ENCODE measurements around the gene MMP11.

Gene MMP11

DNA sequence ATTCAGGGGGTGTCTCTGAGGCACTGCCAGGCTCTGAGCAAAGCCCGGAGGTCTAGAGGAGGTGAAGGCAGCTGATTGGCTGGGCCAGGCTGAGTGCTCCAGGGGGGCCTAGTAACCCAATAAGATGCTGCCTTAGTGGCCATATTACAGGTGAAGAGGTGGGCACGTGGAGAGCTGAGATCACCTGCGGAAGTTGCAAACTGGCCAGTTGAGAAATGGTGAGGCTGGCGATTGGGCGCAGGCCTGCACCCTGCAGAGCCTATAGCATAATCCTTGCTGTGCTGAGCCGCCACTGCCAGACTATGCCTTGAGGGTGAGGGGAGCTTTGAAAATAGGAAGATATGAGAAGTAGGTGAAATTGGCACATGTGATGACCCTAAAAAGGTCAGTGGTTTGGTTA is 44.5 kb downstream of the MMP11 start:
- Histone ChIP-seq H3K27me3 (ENCODE audit: control insufficient read depth in 1 of 2, insufficient read depth in 2 of 2, low read length in 2 of 2) (no peaks in the 10 kb centered on the region), H3K36me3 (ENCODE audit: control insufficient read depth in 1 of 2, insufficient read depth in 2 of 2, low read length in 2 of 2) (peaks cover 18 to 58% of the 10 kb centered on the region in 2 donors), H3K9ac (ENCODE audit: low read depth in 1 of 2, low read length in 2 of 2) (no peak overlapping the region), H3K27ac (ENCODE audit: low read depth, low read length) (no peak overlapping the region), H3K4me3 (ENCODE audit: low read depth in 1 of 2, low read length in 2 of 2) (no peak overlapping the region), H3K9me3 (ENCODE audit: control insufficient read depth in 1 of 2, low read length in 2 of 2) (no peaks in the 10 kb centered on the region), H3K4me1 (ENCODE audit: control insufficient read depth in 1 of 2, insufficient read depth in 2 of 2, low read length in 2 of 2) (no peaks in the 10 kb centered on the region)

DNA sequence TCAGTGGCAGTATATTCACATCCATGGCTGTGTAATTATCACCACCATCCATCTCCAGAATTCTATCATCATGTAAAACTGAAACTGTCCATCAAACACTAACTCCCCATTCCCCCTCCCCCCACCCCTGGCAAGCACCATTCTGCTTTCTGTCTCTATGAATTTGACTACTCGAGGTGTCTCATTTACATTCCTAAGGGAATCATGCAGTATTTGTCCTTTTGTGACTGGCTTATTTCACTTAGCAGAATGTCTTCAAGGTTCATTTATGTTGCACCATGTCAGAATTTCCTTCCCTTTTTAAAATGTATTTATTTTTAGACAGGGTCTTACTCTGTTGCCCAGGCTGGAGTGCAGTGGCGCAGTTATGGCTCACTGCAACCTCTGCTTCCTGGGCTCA is 45.9 kb downstream of the MMP11 start:
- H3K27me3 ChIP-seq (ENCODE audit: control insufficient read depth in 1 of 2, insufficient read depth in 2 of 2, low read length in 2 of 2) = no peaks in the 10 kb centered on the region
- peaks cover 22 to 72% of the 10 kb centered on the region in 2 donors for H3K36me3 ChIP-seq (ENCODE audit: control insufficient read depth in 1 of 2, insufficient read depth in 2 of 2, low read length in 2 of 2)
- H3K4me3 ChIP-seq (ENCODE audit: low read depth in 1 of 2, low read length in 2 of 2) = no peak overlapping the region
- H3K9ac ChIP-seq (ENCODE audit: low read depth in 1 of 2, low read length in 2 of 2) = no peak overlapping the region
- no peak overlapping the region for H3K27ac ChIP-seq (ENCODE audit: low read depth, low read length)
- no peaks in the 10 kb centered on the region for H3K4me1 ChIP-seq (ENCODE audit: control insufficient read depth in 1 of 2, insufficient read depth in 2 of 2, low read length in 2 of 2)
- H3K9me3 ChIP-seq (ENCODE audit: control insufficient read depth in 1 of 2, low read length in 2 of 2) = no peaks in the 10 kb centered on the region

DNA sequence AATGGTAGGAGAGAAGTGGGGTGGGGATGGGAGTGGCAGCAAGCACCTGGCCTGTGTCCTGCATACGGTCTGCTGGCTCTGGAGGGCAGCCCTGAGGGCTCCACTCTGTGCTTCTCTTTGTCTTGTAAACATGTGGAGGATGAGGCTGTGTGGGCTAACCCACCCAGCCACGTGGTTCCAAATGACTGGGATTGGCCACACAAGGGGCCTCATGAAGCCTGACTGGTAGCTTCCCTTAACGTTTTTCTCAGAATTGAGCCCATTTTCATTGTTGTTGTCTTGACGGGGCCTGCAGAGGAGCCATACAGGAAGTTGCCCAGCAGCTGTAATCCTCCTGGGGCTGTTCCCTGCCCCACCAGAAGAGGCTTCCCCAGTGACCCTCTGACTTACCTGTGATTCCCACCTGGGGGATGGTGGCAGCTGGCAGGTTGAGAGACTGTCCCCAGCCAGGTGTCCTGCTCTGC is 48.1 kb downstream of the MMP11 start:
- Histone ChIP-seq H3K9ac (ENCODE audit: low read depth in 1 of 2, low read length in 2 of 2) (no peak overlapping the region), H3K36me3 (ENCODE audit: control insufficient read depth in 1 of 2, insufficient read depth in 2 of 2, low read length in 2 of 2) (peaks cover 39 to 87% of the 10 kb centered on the region in 2 donors), H3K27ac (ENCODE audit: low read depth, low read length) (no peak overlapping the region)

GRCh38 chr22:23822101-23822671 is 49.5 kb downstream of the MMP11 start:
- peaks cover 36 to 86% of the 10 kb centered on the region in 2 donors for H3K36me3 ChIP-seq (ENCODE audit: control insufficient read depth in 1 of 2, insufficient read depth in 2 of 2, low read length in 2 of 2)
- H3K27ac ChIP-seq (ENCODE audit: low read depth, low read length) = no peak overlapping the region

More for the DNA sequence above, 48.1 kb downstream of the MMP11 start:
- Histone ChIP-seq H3K9me3 (ENCODE audit: control insufficient read depth in 1 of 2, low read length in 2 of 2) (no peaks in the 10 kb centered on the region), H3K27me3 (ENCODE audit: control insufficient read depth in 1 of 2, insufficient read depth in 2 of 2, low read length in 2 of 2) (no peaks in the 10 kb centered on the region), H3K4me1 (ENCODE audit: control insufficient read depth in 1 of 2, insufficient read depth in 2 of 2, low read length in 2 of 2) (no peaks in the 10 kb centered on the region), H3K4me3 (ENCODE audit: low read depth in 1 of 2, low read length in 2 of 2) (no peak overlapping the region)

DNA sequence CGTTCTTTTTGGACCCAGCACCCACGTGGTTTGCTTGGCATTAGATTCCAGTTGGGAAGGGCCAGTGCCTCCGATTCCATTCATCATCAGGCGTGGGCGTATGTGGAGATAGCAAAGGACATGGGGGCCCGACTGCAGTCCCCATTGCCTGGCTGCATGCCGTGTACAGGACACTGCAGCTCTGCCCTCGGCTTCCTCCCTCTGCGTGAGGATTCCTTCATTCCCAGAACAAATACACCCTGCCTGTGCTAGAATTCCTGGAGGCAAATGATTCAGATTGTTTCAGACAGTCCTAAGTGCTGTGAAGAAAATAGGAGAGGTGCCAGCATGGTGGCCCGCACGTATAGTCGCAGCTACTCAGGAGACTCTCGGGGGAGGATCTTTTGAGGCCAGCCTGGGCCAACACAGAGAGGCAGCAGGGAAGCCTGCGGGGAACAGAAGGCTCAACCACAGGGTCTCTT is 50.7 kb downstream of the MMP11 start:
- Histone ChIP-seq H3K4me1 (ENCODE audit: control insufficient read depth in 1 of 2, insufficient read depth in 2 of 2, low read length in 2 of 2) (no peaks in the 10 kb centered on the region), H3K9me3 (ENCODE audit: control insufficient read depth in 1 of 2, low read length in 2 of 2) (no peaks in the 10 kb centered on the region), H3K9ac (ENCODE audit: low read depth in 1 of 2, low read length in 2 of 2) (no peak overlapping the region), H3K27me3 (ENCODE audit: control insufficient read depth in 1 of 2, insufficient read depth in 2 of 2, low read length in 2 of 2) (no peaks in the 10 kb centered on the region), H3K27ac (ENCODE audit: low read depth, low read length) (no peak overlapping the region), H3K4me3 (ENCODE audit: low read depth in 1 of 2, low read length in 2 of 2) (no peak overlapping the region), H3K36me3 (ENCODE audit: control insufficient read depth in 1 of 2, insufficient read depth in 2 of 2, low read length in 2 of 2) (peaks cover 39 to 82% of the 10 kb centered on the region in 2 donors)

More at GRCh38 chr22:23822101-23822671, 49.5 kb downstream of the MMP11 start:
- Histone ChIP-seq H3K4me1 (ENCODE audit: control insufficient read depth in 1 of 2, insufficient read depth in 2 of 2, low read length in 2 of 2) (no peaks in the 10 kb centered on the region), H3K4me3 (ENCODE audit: low read depth in 1 of 2, low read length in 2 of 2) (no peak overlapping the region), H3K9ac (ENCODE audit: low read depth in 1 of 2, low read length in 2 of 2) (no peak overlapping the region), H3K9me3 (ENCODE audit: control insufficient read depth in 1 of 2, low read length in 2 of 2) (no peaks in the 10 kb centered on the region), H3K27me3 (ENCODE audit: control insufficient read depth in 1 of 2, insufficient read depth in 2 of 2, low read length in 2 of 2) (no peaks in the 10 kb centered on the region)

DNA sequence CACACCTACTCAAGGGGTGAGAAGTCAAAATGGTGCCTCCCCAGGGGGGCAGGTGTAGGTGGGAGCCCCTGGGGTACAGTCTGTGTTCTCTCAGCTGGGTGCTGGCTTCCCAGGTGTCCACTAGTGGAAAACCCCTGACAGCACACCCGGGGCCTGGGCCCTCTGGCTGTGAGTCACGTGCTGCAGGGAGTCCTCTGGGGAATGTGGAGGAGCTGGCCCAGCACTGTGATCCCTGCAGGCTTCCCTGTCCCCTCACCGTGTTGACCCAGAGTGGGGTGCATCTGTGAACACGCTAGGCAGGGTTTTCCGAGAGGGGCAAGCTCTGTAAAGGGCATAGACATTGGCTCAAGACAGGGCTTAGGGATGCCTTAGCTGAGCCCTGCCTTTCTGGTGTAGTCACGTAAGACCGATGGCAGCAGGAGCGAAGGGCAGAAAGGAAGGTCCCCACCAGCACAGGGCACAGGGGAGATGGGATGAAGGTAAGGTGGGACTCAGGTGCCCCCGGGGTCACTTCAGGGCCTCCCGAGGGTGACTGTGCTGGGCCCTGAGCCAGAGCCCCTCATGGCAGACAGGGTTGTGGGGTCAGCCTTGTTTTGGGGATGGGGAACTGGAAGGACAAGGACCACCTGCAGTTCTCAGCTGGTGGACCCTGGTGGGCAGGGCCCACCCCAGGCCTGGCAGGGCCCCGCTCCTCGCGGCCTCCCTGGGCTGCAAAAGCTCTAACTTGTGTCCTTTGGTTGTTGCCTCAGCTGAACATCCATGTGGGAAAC is 52.0 kb downstream of the MMP11 start:
- Histone ChIP-seq H3K4me1 (ENCODE audit: control insufficient read depth in 1 of 2, insufficient read depth in 2 of 2, low read length in 2 of 2) (no peaks in the 10 kb centered on the region), H3K9ac (ENCODE audit: low read depth in 1 of 2, low read length in 2 of 2) (no peak overlapping the region), H3K4me3 (ENCODE audit: low read depth in 1 of 2, low read length in 2 of 2) (no peak overlapping the region), H3K27ac (ENCODE audit: low read depth, low read length) (no peak overlapping the region), H3K9me3 (ENCODE audit: control insufficient read depth in 1 of 2, low read length in 2 of 2) (no peaks in the 10 kb centered on the region), H3K36me3 (ENCODE audit: control insufficient read depth in 1 of 2, insufficient read depth in 2 of 2, low read length in 2 of 2) (peaks cover 39 to 84% of the 10 kb centered on the region in 2 donors), H3K27me3 (ENCODE audit: control insufficient read depth in 1 of 2, insufficient read depth in 2 of 2, low read length in 2 of 2) (no peaks in the 10 kb centered on the region)

DNA sequence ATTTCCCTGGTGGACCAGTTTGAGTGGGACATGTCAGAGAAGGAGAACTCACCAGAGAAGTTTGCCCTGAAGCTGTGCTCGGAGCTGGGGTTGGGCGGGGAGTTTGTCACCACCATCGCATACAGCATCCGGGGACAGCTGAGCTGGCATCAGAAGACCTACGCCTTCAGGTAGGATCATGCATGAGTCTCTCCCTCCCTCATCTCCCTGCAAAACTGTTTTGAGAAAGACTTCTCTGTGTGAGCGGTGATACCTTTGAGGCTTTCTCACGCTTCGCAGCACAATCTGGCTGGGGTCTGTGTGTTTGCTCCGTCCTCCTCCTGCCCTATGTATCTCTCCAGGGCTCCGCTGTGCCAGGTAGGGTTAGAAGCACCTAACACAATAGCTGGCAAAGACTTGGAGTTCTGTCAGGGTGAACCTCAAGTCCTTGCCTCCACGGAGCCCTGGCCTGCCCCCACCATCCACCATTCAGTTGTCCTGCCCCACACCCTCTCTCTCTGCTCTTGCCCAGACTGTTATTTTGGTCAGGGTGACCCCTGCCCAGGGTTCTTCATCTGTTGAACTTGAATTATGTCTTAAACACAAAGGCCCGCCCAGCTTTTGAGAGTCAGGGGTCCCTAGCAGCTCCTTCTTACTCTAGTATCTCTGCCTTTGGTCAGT is 52.7 kb downstream of the MMP11 start:
- H3K9ac ChIP-seq (ENCODE audit: low read depth in 1 of 2, low read length in 2 of 2) = no peak overlapping the region
- no peak overlapping the region for H3K27ac ChIP-seq (ENCODE audit: low read depth, low read length)
- no peaks in the 10 kb centered on the region for H3K9me3 ChIP-seq (ENCODE audit: control insufficient read depth in 1 of 2, low read length in 2 of 2)
- H3K4me1 ChIP-seq (ENCODE audit: control insufficient read depth in 1 of 2, insufficient read depth in 2 of 2, low read length in 2 of 2) = no peaks in the 10 kb centered on the region
- peaks cover 44 to 84% of the 10 kb centered on the region in 2 donors for H3K36me3 ChIP-seq (ENCODE audit: control insufficient read depth in 1 of 2, insufficient read depth in 2 of 2, low read length in 2 of 2)
- no peak overlapping the region for H3K4me3 ChIP-seq (ENCODE audit: low read depth in 1 of 2, low read length in 2 of 2)
- no peaks in the 10 kb centered on the region for H3K27me3 ChIP-seq (ENCODE audit: control insufficient read depth in 1 of 2, insufficient read depth in 2 of 2, low read length in 2 of 2)

DNA sequence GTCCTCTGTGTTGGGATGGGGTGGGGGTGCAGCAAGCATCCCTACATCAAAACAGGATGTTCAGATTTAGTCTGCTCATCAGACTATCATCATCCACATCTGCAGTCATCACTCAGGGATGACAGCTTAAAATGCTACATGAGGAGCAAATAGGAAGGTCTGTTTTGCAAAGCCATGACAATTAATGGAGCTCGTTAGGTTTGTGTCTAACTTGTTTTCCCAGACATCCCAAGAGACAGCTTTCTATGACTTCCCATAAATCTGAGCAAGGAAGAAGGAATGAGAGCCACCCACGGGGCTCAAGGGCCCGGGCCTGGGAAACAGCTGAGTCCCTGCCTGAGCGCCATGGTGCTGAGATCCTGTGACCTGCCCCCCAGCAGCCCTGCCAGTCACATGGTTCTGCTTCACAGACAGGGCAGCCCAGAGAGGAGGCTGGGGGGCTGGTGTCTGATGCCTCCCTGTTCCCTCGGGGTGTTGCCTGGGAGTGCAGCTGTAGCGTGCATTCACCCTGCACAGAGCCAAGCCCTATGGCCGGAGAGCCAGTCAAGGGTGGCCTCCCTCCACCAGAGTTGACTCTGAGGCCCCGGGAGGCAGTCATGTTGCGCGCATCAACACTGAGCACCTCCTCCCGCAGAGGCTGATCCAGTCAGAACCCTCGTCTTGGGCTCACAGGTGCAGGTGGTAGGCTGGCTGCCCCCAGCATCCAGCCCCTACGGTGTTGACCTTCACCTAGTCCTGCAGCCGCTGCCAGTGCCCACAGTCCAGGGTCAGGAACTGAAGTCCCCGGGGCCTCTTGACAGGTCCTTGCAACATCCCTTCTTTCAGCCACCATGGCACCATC is 54.1 kb downstream of the MMP11 start:
- Histone ChIP-seq H3K9me3 (ENCODE audit: control insufficient read depth in 1 of 2, low read length in 2 of 2) (no peaks in the 10 kb centered on the region), H3K27me3 (ENCODE audit: control insufficient read depth in 1 of 2, insufficient read depth in 2 of 2, low read length in 2 of 2) (no peaks in the 10 kb centered on the region), H3K36me3 (ENCODE audit: control insufficient read depth in 1 of 2, insufficient read depth in 2 of 2, low read length in 2 of 2) (peaks cover 53 to 84% of the 10 kb centered on the region in 2 donors), H3K4me3 (ENCODE audit: low read depth in 1 of 2, low read length in 2 of 2) (no peak overlapping the region), H3K27ac (ENCODE audit: low read depth, low read length) (no peak overlapping the region), H3K4me1 (ENCODE audit: control insufficient read depth in 1 of 2, insufficient read depth in 2 of 2, low read length in 2 of 2) (no peaks in the 10 kb centered on the region), H3K9ac (ENCODE audit: low read depth in 1 of 2, low read length in 2 of 2) (no peak overlapping the region)

DNA sequence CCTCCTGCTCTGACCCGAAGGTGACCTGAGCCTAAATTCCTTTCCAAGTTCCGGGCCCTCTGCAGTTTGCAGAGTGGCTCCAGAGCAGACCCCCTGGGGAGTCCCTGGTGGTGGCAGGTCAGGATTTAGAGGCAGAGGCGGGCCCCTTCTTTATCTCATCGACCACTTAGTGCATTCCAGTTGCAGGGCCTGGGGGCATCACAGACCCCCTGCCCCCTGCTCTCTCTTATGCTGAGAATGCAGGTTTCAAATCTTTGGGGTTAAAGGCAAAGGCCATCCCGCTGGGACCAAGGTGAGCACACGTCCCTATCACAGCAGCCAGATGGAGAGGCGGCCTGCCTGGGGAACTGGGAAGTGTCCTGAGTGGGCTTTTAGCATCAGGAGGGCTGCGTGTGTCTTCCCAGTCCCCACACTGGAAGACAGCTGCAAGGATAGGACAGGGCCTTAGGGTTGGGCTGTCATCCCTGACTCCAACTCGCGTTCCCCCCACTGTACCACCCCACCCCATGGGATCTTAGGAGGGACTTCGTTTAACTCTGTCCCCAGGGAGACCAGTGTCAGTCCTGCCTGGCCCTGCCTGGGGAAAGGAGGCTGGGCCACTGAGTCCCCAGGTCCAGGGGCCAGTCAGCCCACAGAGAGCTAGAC is 54.8 kb downstream of the MMP11 start:
- H3K27me3 ChIP-seq (ENCODE audit: control insufficient read depth in 1 of 2, insufficient read depth in 2 of 2, low read length in 2 of 2) = no peaks in the 10 kb centered on the region
- no peak overlapping the region for H3K9ac ChIP-seq (ENCODE audit: low read depth in 1 of 2, low read length in 2 of 2)
- H3K4me1 ChIP-seq (ENCODE audit: control insufficient read depth in 1 of 2, insufficient read depth in 2 of 2, low read length in 2 of 2) = no peaks in the 10 kb centered on the region
- H3K9me3 ChIP-seq (ENCODE audit: control insufficient read depth in 1 of 2, low read length in 2 of 2) = no peaks in the 10 kb centered on the region
- H3K4me3 ChIP-seq (ENCODE audit: low read depth in 1 of 2, low read length in 2 of 2) = no peak overlapping the region
- peaks cover 50 to 82% of the 10 kb centered on the region in 2 donors for H3K36me3 ChIP-seq (ENCODE audit: control insufficient read depth in 1 of 2, insufficient read depth in 2 of 2, low read length in 2 of 2)
- H3K27ac ChIP-seq (ENCODE audit: low read depth, low read length) = no peak overlapping the region

All from duodenal mucosa (tissue), 2 donors.